ENCODE data around the gene SLC25A31.

The SLC25A31 gene

GRCh38 chr4:127777487-127777886 is 47.3 kb downstream of the SLC25A31 start:
- no peak for DNase-seq (ENCODE audit: low read depth in 2 of 2)

GRCh38 chr4:127778102-127778501 is 47.9 kb downstream of the SLC25A31 start:
- no peak for DNase-seq (ENCODE audit: low read depth in 2 of 2)

GRCh38 chr4:127780598-127780997 is 50.4 kb downstream of the SLC25A31 start:
- no peak for DNase-seq (ENCODE audit: low read depth in 2 of 2)

- DNase-seq (ENCODE audit: low read depth in 2 of 2): no peak
Measured at GRCh38 chr4:127781300-127782024, 51.3 kb downstream of the SLC25A31 start.

GRCh38 chr4:127782025-127782274 is 51.8 kb downstream of the SLC25A31 start:
- peak; percentile 43 to 54 for DNase-seq (ENCODE audit: low read depth in 2 of 2)

GRCh38 chr4:127782275-127783025 is 52.2 kb downstream of the SLC25A31 start, which contains the start of gene HSPA4L:
Gene HSPA4L, plus strand, starts transcription at chr4:127782322. Its CDS starts 229 bp downstream, at chr4:127782551.
- no peak for DNase-seq (ENCODE audit: low read depth in 2 of 2)

- DNase-seq (ENCODE audit: low read depth in 2 of 2): no peak
Measured at GRCh38 chr4:127783026-127783769, 53.0 kb downstream of the SLC25A31 start.

GRCh38 chr4:127783955-127784770 is 54.0 kb downstream of the SLC25A31 start:
- DNase-seq (ENCODE audit: low read depth in 2 of 2): no peak

GRCh38 chr4:127788517-127788916 is 58.3 kb downstream of the SLC25A31 start:
- DNase-seq (ENCODE audit: low read depth in 2 of 2): no peak

- DNase-seq (ENCODE audit: low read depth in 2 of 2): no peak
Measured at GRCh38 chr4:127791391-127791790, 61.2 kb downstream of the SLC25A31 start.

- DNase-seq (ENCODE audit: low read depth in 2 of 2): no peak
Measured at GRCh38 chr4:127793528-127793927, 63.3 kb downstream of the SLC25A31 start.

GRCh38 chr4:127799711-127800110 is 69.5 kb downstream of the SLC25A31 start:
- no peak for DNase-seq (ENCODE audit: low read depth in 2 of 2)

GRCh38 chr4:127809173-127809800 is 79.1 kb downstream of the SLC25A31 start:
- DNase-seq (ENCODE audit: low read depth in 2 of 2): no peak

GRCh38 chr4:127810551-127810950 is 80.4 kb downstream of the SLC25A31 start:
- no peak for DNase-seq (ENCODE audit: low read depth in 2 of 2)

- DNase-seq (ENCODE audit: low read depth in 2 of 2): no peak
Measured at GRCh38 chr4:127822430-127822829, 92.2 kb downstream of the SLC25A31 start.
